ENCODE data around the gene SERPINA6. TPM values are rescaled to one million over a fixed set of nuclear protein-coding genes. Genes with fewer than 3 reads are reported as not detected.
"Not testable (repeated sequence)": the region's sequence is repeated elsewhere in the genome, so short reads cannot be mapped to it uniquely, and the experiment has no call there.

The SERPINA6 gene
- total RNA-seq, 1 experiment from 2014 or later, result 1.4 TPM

GRCh38 chr14:94354638-94355185, 31.6 kb upstream of the SERPINA6 start:
- no peak for DNase-seq (ENCODE audit: low read depth)

- DNase-seq (ENCODE audit: low read depth), result not testable (repeated sequence)
Observed at GRCh38 chr14:94354190-94354589, 31.1 kb upstream of the SERPINA6 start.

GRCh38 chr14:94349276-94349675, 26.1 kb upstream of the SERPINA6 start:
- DNase-seq (ENCODE audit: low read depth), result no peak

GRCh38 chr14:94348836-94349235, 25.7 kb upstream of the SERPINA6 start:
- no peak for DNase-seq (ENCODE audit: low read depth)

GRCh38 chr14:94346841-94347240, 23.7 kb upstream of the SERPINA6 start:
- no peak for DNase-seq (ENCODE audit: low read depth)

- peak; percentile 79 for DNase-seq (ENCODE audit: low read depth)
Observed at GRCh38 chr14:94346065-94346786, 23.1 kb upstream of the SERPINA6 start.

GRCh38 chr14:94345344-94346064, 22.4 kb upstream of the SERPINA6 start:
- DNase-seq (ENCODE audit: low read depth), result peak; percentile 97

- no peak for DNase-seq (ENCODE audit: low read depth)
Observed at GRCh38 chr14:94344389-94344788, 21.3 kb upstream of the SERPINA6 start.

- no peak for DNase-seq (ENCODE audit: low read depth)
Observed at GRCh38 chr14:94343238-94344005, 20.3 kb upstream of the SERPINA6 start.

GRCh38 chr14:94342334-94342934, 19.3 kb upstream of the SERPINA6 start:
- peak; percentile 99 for DNase-seq (ENCODE audit: low read depth)

GRCh38 chr14:94341656-94342333, 18.7 kb upstream of the SERPINA6 start:
- peak; percentile 63 for DNase-seq (ENCODE audit: low read depth)

GRCh38 chr14:94340533-94340932, 17.4 kb upstream of the SERPINA6 start:
- DNase-seq (ENCODE audit: low read depth), result no peak

- DNase-seq (ENCODE audit: low read depth), result no peak
Observed at GRCh38 chr14:94338023-94338422, 14.9 kb upstream of the SERPINA6 start.

- peak; percentile 56 for DNase-seq (ENCODE audit: low read depth)
Observed at GRCh38 chr14:94337274-94337673, 14.1 kb upstream of the SERPINA6 start.

- peak; percentile 20 for DNase-seq (ENCODE audit: low read depth)
Observed at GRCh38 chr14:94334872-94335271, 11.7 kb upstream of the SERPINA6 start.

GRCh38 chr14:94332587-94332986, 9.5 kb upstream of the SERPINA6 start:
- no peak for DNase-seq (ENCODE audit: low read depth)

- DNase-seq (ENCODE audit: low read depth), result no peak
Observed at GRCh38 chr14:94332063-94332583, 9.0 kb upstream of the SERPINA6 start.

GRCh38 chr14:94331462-94331861, 8.3 kb upstream of the SERPINA6 start:
- no peak for DNase-seq (ENCODE audit: low read depth)

- no peak for DNase-seq (ENCODE audit: low read depth)
Observed at GRCh38 chr14:94330857-94331256, 7.7 kb upstream of the SERPINA6 start.

- DNase-seq (ENCODE audit: low read depth), result no peak
Observed at GRCh38 chr14:94330432-94330831, 7.3 kb upstream of the SERPINA6 start.

- DNase-seq (ENCODE audit: low read depth), result no peak
Observed at GRCh38 chr14:94329857-94330256, 6.7 kb upstream of the SERPINA6 start.

All from RPMI7951 (cell line).